HEK293 (cell line): ENCODE data around the gene PDE4A.

Experiments
- ATF2 ChIP-seq: fragments of 450-650 bp; formaldehyde crosslinking; IDR thresholded peaks from 2 replicates; pipeline ENCODE4 v1.5.1; 2016; ENCODE audit warnings: missing biosample characterization, missing genetic modification characterization, low read depth
- EGR2 ChIP-seq: fragments of 450-650 bp; formaldehyde crosslinking; IDR thresholded peaks from 2 replicates; pipeline ENCODE4 v1.5.1; 2016; ENCODE audit warnings: low read depth, missing biosample characterization, missing genetic modification characterization
- GFI1B ChIP-seq: fragments of 450-650 bp; formaldehyde crosslinking; IDR thresholded peaks from 2 replicates; pipeline ENCODE4 v1.5.1; 2016; ENCODE audit warnings: missing biosample characterization, missing genetic modification characterization
- GLIS1 ChIP-seq: fragments of 450-650 bp; formaldehyde crosslinking; IDR thresholded peaks from 2 replicates; pipeline ENCODE4 v1.5.1; 2016; ENCODE audit warnings: missing biosample characterization, missing genetic modification characterization
- GLIS2 ChIP-seq: fragments of 450-650 bp; formaldehyde crosslinking; IDR thresholded peaks from 2 replicates; pipeline ENCODE4 v1.5.1; 2016; ENCODE audit warnings: missing biosample characterization, missing genetic modification characterization
- HOXC10 ChIP-seq: sonication (generic); formaldehyde crosslinking; IDR thresholded peaks from 2 replicates; pipeline ENCODE4 v1.8.1; 2023; ENCODE audit warnings: mild to moderate bottlenecking, missing genetic modification reagents
- HOXD13 ChIP-seq: sonication (generic); formaldehyde crosslinking; IDR thresholded peaks from 2 replicates; pipeline ENCODE4 v1.8.0; 2022; ENCODE audit warnings: missing genetic modification reagents, borderline replicate concordance
- MZF1 ChIP-seq: fragments of 450-650 bp; formaldehyde crosslinking; IDR thresholded peaks from 2 replicates; pipeline ENCODE4 v1.5.1; 2017; ENCODE audit warnings: missing biosample characterization, missing genetic modification characterization, borderline replicate concordance
- PRDM6 ChIP-seq: fragments of 450-650 bp; formaldehyde crosslinking; IDR thresholded peaks from 2 replicates; pipeline ENCODE4 v1.5.1; 2017; ENCODE audit warnings: missing biosample characterization, missing genetic modification characterization
- REPIN1 ChIP-seq: fragments of 450-650 bp; formaldehyde crosslinking; IDR thresholded peaks from 2 replicates; pipeline ENCODE4 v1.5.1; 2017; ENCODE audit warnings: missing biosample characterization, missing genetic modification characterization, low read depth
- SETDB1 ChIP-seq: IDR thresholded peaks from one replicate; pipeline ENCODE4 v1.6.1; 2017; ENCODE audit warnings: mild to moderate bottlenecking, low read length, moderate library complexity, mixed read lengths; ENCODE audit not compliant: insufficient read length
- TCF7L2 ChIP-seq: IDR thresholded peaks from 2 replicates; pipeline ENCODE4 v1.6.1; 2011; ENCODE audit warnings: low read depth, mild to moderate bottlenecking, inconsistent platforms, low read length, moderate library complexity, borderline replicate concordance
- ZBTB17 ChIP-seq: fragments of 450-650 bp; formaldehyde crosslinking; IDR thresholded peaks from 2 replicates; pipeline ENCODE4 v1.5.1; 2016; ENCODE audit warnings: missing biosample characterization, missing genetic modification characterization
- ZBTB20 ChIP-seq: fragments of 450-650 bp; formaldehyde crosslinking; IDR thresholded peaks from 2 replicates; pipeline ENCODE4 v1.5.1; 2016; ENCODE audit warnings: missing biosample characterization, missing genetic modification characterization
- ZFP3 ChIP-seq: fragments of 450-650 bp; formaldehyde crosslinking; IDR thresholded peaks from 2 replicates; pipeline ENCODE4 v1.5.1; 2016; ENCODE audit warnings: low read depth, missing biosample characterization, missing genetic modification characterization
- ZFP37 ChIP-seq: fragments of 450-650 bp; formaldehyde crosslinking; IDR thresholded peaks from 2 replicates; pipeline ENCODE4 v1.5.1; 2016; ENCODE audit warnings: missing biosample characterization, missing genetic modification characterization
- ZNF121 ChIP-seq: fragments of 450-650 bp; formaldehyde crosslinking; IDR thresholded peaks from 2 replicates; pipeline ENCODE4 v1.5.1; 2016; ENCODE audit warnings: missing biosample characterization, missing genetic modification characterization
- ZNF146 ChIP-seq: fragments of 450-650 bp; formaldehyde crosslinking; IDR thresholded peaks from 2 replicates; pipeline ENCODE4 v1.5.1; 2016; ENCODE audit warnings: missing biosample characterization, missing genetic modification characterization
- ZNF2 ChIP-seq: fragments of 450-650 bp; formaldehyde crosslinking; IDR thresholded peaks from 2 replicates; pipeline ENCODE4 v1.5.1; 2016; ENCODE audit warnings: missing biosample characterization, missing genetic modification characterization
- ZNF202 ChIP-seq: fragments of 450-650 bp; formaldehyde crosslinking; IDR thresholded peaks from 2 replicates; pipeline ENCODE4 v1.5.1; 2016; ENCODE audit warnings: missing biosample characterization, missing genetic modification characterization, borderline replicate concordance
- ZNF266 ChIP-seq: fragments of 450-650 bp; formaldehyde crosslinking; IDR thresholded peaks from 2 replicates; pipeline ENCODE4 v1.5.1; 2016; ENCODE audit warnings: missing biosample characterization, missing genetic modification characterization, low read depth
- ZNF280D ChIP-seq: fragments of 450-650 bp; formaldehyde crosslinking; IDR thresholded peaks from 2 replicates; pipeline ENCODE4 v1.5.1; 2016; ENCODE audit warnings: missing biosample characterization, missing genetic modification characterization
- ZNF391 ChIP-seq: fragments of 450-650 bp; formaldehyde crosslinking; IDR thresholded peaks from 2 replicates; pipeline ENCODE4 v1.5.1; 2016; ENCODE audit warnings: low read depth, missing biosample characterization, missing genetic modification characterization, borderline replicate concordance
- ZNF433 ChIP-seq: fragments of 450-650 bp; formaldehyde crosslinking; IDR thresholded peaks from 2 replicates; pipeline ENCODE4 v1.5.1; 2016; ENCODE audit warnings: missing biosample characterization, missing genetic modification characterization, low read depth
- ZNF488 ChIP-seq: fragments of 450-650 bp; formaldehyde crosslinking; IDR thresholded peaks from 2 replicates; pipeline ENCODE4 v1.5.1; 2016; ENCODE audit warnings: missing biosample characterization, missing genetic modification characterization
- ZNF670 ChIP-seq: fragments of 450-650 bp; formaldehyde crosslinking; IDR thresholded peaks from 2 replicates; pipeline ENCODE4 v1.5.1; 2016; ENCODE audit warnings: missing biosample characterization, missing genetic modification characterization, low read depth
- ZNF677 ChIP-seq: fragments of 450-650 bp; IDR thresholded peaks from 2 replicates; pipeline ENCODE4 v1.5.0; 2018; ENCODE audit warnings: missing biosample characterization, mild to moderate bottlenecking, missing genetic modification characterization, moderate library complexity
- ZNF830 ChIP-seq: fragments of 450-650 bp; IDR thresholded peaks from 2 replicates; pipeline ENCODE4 v1.5.0; 2018; ENCODE audit warnings: missing biosample characterization, missing genetic modification characterization, low read depth, mild to moderate bottlenecking, moderate library complexity
- TF ChIP-seq, protein P1 (sequence below): fragments of 450-650 bp; formaldehyde crosslinking; IDR thresholded peaks from 2 replicates; pipeline ENCODE4 v1.5.1; 2016; ENCODE audit warnings: missing biosample characterization, missing genetic modification characterization
- TF ChIP-seq, protein P2 (sequence below): fragments of 450-650 bp; formaldehyde crosslinking; IDR thresholded peaks from 2 replicates; pipeline ENCODE4 v1.5.1; 2016; ENCODE audit warnings: missing biosample characterization, missing genetic modification characterization, borderline replicate concordance

Gene PDE4A

GRCh38 chr19:10403137-10404021 lies 17.0 kb upstream of the PDE4A start, which contains the start of gene CDC37 (continued):
- no peak for TF ChIP-seq PRDM6
- TF ChIP-seq MZF1 (tag by site-specific recombination): no peak
- TF ChIP-seq ZNF202: no peak
- TF ChIP-seq GLIS2 (tag by site-specific recombination): peak; percentile 90
- no peak for TF ChIP-seq ZFP37 (tag by site-specific recombination)
- TF ChIP-seq HOXC10 (CRISPR knock-in tag): no peak
- TF ChIP-seq ZNF2 (tag by site-specific recombination): no peak
- no peak; the same call in 1 of the 2 replicates for TF ChIP-seq ZBTB20
- TF ChIP-seq ZFP3 (tag by site-specific recombination): no peak
- TF ChIP-seq ZNF146 (tag by site-specific recombination): no peak
- TF ChIP-seq SETDB1: no peak
- no peak for TF ChIP-seq HOXD13 (CRISPR knock-in tag)
- no peak for TF ChIP-seq EGR2 (tag by site-specific recombination)
- TF ChIP-seq, protein P1, sequence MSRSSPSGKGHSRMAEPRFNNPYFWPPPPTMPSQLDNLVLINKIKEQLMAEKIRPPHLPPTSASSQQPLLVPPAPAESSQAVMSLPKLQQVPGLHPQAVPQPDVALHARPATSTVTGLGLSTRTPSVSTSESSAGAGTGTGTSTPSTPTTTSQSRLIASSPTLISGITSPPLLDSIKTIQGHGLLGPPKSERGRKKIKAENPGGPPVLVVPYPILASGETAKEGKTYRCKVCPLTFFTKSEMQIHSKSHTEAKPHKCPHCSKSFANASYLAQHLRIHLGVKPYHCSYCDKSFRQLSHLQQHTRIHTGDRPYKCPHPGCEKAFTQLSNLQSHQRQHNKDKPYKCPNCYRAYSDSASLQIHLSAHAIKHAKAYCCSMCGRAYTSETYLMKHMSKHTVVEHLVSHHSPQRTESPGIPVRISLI: no peak
- TF ChIP-seq ZNF670: no peak
- peak; percentile 98 for TF ChIP-seq ATF2 (tag by site-specific recombination)
- TF ChIP-seq TCF7L2: no peak
- 0 out of 2 replicates have a peak, but pooled peaks have one; percentile 8 for TF ChIP-seq ZNF391 (tag by site-specific recombination)
- TF ChIP-seq, protein P2, sequence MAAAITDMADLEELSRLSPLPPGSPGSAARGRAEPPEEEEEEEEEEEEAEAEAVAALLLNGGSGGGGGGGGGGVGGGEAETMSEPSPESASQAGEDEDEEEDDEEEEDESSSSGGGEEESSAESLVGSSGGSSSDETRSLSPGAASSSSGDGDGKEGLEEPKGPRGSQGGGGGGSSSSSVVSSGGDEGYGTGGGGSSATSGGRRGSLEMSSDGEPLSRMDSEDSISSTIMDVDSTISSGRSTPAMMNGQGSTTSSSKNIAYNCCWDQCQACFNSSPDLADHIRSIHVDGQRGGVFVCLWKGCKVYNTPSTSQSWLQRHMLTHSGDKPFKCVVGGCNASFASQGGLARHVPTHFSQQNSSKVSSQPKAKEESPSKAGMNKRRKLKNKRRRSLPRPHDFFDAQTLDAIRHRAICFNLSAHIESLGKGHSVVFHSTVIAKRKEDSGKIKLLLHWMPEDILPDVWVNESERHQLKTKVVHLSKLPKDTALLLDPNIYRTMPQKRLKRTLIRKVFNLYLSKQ (tag by site-specific recombination): no peak
- TF ChIP-seq REPIN1 (tag by site-specific recombination): 0 out of 2 replicates have a peak, but pooled peaks have one; percentile 10
- TF ChIP-seq ZNF488 (tag by site-specific recombination): no peak
- TF ChIP-seq ZNF830: no peak
- TF ChIP-seq GLIS1 (tag by site-specific recombination): peak; percentile 95
- TF ChIP-seq ZNF433 (tag by site-specific recombination): no peak
- no peak for TF ChIP-seq GFI1B (tag by site-specific recombination)
- TF ChIP-seq ZNF266 (tag by site-specific recombination): no peak
- TF ChIP-seq ZNF280D (tag by site-specific recombination): 0 out of 2 replicates have a peak, but pooled peaks have one; percentile 9
- TF ChIP-seq ZNF677 (tag by site-specific recombination): no peak
- TF ChIP-seq ZBTB17 (tag by site-specific recombination): peak; percentile 53; the same call in 1 of the 2 replicates
- no peak for TF ChIP-seq ZNF121 (tag by site-specific recombination)
